NCI-H2196 treated with DMSO at 0.1 percent for 48 hours (cell line): ENCODE data around the gene STEAP1B.

ENCODE experiments used
- DNase-seq: peaks from one replicate; lab custom pipeline; 2025; ENCODE audit not compliant: unreplicated experiment; lab: John Stamatoyannopoulos, UW

STEAP1B gene

DNA sequence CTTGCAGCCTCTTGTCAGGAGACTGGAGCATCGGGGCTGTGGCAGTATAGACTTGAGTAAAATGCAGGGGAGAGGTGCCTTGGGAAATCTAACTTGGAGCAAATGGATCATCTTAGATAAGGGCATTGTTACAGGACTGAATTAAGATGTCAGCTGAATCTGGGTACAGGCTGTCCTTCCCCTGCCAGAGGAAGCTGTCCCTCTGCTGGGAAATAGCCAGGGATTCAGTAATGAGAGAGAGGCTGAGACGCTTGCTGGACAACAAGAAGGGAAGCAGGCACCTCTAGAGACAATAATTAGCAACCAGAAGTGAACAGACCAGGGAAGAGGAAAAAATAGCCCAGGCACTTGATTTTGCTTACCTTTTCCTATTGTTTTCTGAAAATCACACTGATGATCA is 122.3 kb downstream of the STEAP1B start:
- DNase-seq = no peak

DNA sequence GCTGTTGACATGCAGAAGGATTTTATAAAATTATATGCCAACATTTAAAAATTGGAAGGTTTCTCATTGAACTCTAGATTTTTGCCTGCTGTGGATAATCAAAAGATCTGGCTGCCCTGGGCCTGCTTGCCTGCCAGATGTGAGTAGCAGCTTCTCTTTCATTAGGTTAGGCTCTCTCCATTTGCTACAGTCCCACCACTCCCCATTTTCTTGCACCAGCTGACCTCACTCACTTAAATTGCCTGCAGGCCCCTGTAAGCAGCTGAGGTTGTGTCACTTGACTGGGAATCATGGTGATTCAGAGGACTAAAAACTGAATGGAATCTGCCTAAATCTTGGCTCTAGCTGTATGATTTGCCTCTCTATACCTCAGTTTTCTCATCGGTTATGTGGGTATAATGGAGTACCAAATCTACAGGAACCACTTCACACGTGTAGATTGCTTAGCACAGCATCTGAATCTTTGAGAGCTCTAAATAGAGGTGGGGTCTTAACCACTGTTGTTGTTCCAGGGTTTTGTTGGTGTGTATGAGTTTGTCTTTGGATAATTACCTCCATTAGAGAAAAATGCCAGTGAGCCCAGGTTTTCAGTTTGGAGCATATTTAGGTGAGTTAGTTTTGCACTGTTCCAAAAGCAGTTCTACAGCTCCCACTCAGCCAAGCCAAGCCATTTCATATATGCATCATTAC is 124.5 kb downstream of the STEAP1B start:
- DNase-seq = no peak

DNA sequence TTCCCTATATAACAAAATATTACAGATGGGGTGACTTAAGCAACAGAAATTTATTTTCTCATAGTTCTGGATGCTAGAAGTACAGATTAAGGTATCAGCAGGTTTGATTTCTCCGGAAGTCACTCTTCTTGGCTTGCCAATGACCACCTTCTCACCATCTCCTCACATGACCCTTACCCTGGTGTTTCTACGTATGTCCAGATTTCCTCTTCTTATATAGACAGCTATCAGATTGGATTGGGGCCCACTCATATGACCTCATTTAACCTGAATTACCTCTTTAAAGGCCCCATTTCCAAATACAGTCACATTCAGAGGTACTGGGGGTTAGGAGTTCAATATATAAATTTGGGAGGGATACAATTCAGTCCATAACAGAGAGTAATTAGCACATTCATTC is 126.1 kb downstream of the STEAP1B start:
- DNase-seq = no peak

DNA sequence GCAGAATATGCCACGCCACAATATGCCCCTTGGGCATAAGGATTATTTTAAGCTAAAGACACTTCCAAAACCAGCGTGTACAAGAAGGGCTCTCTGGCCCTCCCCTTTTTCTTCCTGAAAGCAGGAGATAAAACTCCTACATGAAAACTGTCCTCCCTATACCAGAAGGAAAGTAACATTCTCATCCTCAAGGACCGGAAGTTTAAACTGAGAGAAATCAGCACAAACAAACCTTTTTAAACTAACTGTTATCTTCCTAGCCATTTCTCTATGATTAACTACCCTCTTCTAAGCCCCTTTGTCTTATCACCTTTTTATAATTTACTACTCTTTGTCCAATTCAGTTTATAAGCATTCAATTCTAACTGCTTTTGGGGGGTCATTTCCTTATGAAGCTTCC is 126.6 kb downstream of the STEAP1B start:
- DNase-seq = no peak

DNA sequence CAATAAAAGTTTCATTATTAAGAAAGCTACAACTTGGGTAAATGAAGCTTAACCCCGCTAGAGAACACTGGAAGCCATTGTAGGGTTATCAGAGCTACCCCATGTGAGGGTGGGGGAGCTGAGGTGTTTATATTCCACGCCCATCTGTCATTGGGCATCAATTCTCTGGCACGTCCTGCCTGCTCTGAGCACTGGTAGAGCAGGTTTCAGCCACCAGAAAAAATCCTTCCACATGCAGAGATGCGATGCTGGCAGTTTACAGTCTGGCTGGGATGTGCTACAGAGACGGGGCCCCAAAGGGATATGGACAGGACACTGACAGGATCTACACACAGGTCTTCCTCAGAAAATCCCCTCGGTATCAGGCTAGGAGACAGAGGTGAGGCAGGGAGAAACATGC is 127.1 kb downstream of the STEAP1B start:
- DNase-seq = no peak

DNA sequence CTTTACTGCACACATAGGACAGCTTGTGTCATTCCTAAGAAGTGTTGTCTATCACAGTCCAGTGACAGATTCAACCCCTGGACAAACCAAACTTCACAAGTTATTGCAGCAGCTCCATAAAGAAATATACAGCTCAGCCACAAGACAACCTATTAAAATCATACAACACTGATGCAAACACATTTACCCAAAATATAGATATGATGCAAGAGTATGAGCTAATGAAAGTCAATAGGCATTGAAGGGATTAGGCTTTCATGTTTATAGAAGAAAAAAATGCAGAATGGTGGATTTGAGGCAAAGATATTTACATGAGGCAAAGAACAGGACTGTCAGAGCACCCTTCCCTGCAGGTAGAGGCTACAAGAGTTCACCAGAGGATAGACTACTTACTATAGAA is 128.1 kb downstream of the STEAP1B start:
- DNase-seq = no peak
